CD4-positive, alpha-beta T cell treated with Interleukin-21 for 1 hour (primary cell): Measurements from ENCODE around the gene OR2W3.

Experiments
- DNase-seq: peaks from one replicate; pipeline ENCODE4 v3.0.0-alpha.2; 2020

Gene OR2W3

DNA sequence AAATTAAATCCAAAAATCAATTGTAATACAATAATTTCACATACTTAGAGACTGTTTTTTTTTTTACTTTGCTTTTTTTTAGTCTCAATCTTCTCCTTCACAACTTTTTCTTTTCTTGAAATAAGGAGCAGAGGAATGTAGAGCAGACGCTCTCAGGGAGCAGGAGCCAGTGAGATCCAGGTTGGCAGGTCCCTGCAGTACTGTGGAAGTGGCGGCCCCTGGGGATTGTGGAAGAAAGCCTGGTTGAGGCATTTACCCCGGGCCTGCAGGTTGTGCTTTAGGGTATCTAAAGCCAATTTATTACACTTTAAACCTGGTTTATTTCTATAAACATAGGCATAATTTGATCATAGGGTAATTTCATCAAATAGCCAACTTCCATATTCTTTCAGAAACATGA lies 28.6 kb downstream of the OR2W3 start:
- DNase-seq: no peak

DNA sequence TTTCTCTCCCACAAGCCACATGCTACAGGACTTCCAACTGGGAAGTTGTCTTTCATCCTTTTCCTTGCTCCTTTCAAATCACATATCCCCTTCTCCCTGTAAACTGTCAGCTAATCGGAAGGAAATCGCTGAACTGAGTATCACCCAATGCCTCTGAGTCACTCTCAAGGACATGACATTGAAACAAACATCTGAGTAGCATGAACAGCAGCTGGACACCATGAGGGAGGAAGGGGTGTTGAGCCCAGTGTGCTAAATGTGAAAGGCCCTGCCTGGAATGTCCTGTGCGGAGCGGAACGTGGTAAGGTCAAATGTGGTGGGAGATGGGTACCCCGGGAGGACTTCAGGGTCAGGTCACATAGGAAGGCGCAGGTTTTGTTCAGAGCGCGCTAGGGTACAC lies 29.5 kb downstream of the OR2W3 start, which contains the start of gene OR2AJ1:
Gene OR2AJ1, plus strand, starts transcription at position 22 of the 400 bp plus-strand sequence. CDS start 8,880 bp downstream, outside the sequence.
- DNase-seq: no peak

DNA sequence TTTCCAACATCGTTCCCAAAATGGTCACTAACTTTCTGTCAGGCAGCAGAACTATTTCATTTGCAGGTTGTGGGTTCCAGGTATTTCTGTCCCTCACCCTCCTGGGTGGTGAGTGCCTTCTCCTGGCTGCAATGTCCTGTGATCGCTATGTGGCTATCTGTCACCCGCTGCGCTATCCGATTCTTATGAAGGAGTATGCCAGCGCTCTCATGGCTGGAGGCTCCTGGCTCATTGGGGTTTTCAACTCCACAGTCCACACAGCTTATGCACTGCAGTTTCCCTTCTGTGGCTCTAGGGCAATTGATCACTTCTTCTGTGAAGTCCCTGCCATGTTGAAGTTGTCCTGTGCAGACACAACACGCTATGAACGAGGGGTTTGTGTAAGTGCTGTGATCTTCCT lies 38.6 kb downstream of the OR2W3 start:
- DNase-seq: no peak

DNA sequence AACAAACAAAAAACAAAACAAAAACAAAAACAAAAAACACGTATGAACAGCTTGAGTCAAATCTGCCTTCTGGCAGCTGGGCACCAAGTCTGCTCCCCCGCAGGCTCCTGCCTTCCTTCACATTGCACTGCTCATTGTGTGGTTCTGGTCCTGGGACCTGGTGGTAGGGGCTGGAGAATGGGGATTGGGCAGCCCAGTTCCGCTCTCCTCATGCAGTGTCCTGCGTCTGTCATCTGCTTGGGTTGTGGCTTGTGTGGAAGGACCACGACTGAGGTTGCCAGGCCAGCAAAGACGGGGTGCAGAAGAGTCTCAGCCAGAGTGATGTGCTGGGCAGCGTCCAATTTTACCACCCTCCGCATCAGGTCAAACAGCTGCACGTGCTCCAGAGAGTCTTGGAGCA lies 40.4 kb downstream of the OR2W3 start:
- DNase-seq: no peak

DNA sequence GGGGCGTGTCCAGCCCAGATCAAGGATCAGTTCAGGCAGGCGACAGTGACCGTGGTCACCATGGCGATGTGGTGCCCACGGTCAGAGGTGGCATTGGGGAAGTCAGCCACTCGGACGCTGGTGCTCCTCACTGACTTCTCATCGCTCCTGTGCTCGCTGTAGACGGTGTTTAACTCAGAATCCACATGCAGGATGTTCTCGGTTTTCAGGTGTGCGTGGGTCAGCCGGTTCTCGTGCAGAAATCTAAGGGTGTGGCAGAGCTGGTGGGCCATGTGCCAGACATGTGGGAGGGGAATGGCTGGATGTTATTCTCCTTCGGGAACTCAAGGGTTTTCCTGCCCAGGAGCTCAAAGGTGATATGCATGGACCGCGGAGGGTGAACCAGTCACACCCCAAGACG lies 41.0 kb downstream of the OR2W3 start:
- DNase-seq: no peak

DNA sequence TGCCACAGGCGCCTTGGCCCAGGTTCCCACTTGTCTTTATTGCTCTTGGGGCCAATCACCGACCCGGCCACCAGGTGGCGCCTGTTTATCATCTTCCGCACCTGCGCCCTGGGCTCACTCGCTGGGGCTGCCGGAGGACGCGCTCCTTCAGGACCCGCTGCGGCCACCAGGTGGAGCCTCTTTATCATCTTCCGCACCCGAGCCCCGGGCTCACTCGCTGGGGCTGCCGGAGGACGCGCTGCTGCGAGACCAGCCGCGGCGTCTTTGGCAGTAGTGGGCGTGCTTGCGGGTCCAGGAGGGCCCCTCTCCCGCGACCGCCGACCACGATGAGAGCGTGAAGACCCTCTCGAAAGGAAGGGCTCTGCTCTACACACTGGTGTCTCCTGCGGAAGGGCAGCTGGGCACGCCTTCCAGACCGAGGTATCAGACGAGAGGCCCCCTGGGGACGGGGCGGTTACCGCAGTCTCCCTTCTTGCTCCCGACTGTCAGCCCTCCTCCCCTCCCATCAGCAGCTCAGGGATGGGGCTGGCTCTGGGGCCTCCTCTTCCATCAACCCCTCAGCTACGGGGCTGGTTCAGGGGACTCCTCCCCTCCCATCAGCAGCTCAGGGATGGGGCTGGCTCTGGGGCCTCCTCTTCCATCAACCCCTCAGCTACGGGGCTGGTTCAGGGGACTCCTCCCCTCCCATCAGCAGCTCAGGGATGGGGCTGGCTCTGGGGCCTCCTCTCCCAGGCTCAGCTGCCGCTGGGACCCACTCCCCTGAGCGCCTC lies 41.8 kb downstream of the OR2W3 start:
- peak; percentile 87 for DNase-seq

DNA sequence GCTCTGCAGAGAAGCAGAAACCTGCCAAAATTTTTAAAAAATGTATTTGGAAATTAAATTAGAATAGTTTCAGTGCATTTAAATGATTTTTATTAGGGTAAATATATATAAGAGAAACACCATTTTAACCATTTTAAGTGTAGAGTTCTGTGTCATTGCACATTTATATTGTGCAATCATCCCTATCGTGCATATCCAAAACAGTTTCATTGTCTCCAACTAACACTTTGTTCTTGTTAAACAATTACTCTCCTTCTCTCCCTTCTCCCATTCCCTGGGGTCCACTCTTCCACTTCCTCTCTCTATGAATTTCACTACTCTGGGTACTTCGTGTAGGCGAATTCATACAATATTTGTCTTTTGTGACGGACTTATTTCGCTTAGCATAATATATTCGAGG lies 47.2 kb downstream of the OR2W3 start:
- DNase-seq: no peak
